HG02970 (cell line): ENCODE results near the gene ACOT8.
"Not testable (repeated sequence)": the region's sequence is repeated elsewhere in the genome, so short reads cannot be mapped to it uniquely, and the experiment has no call there.

Experiments
- ATAC-seq: cut with Tn5 transposase; IDR thresholded peaks from one replicate; pipeline ENCODE4 v1.9.1; 2021; ENCODE audit warnings: mild to moderate bottlenecking, moderate library complexity, moderate number of reproducible peaks; ENCODE audit not compliant: unreplicated experiment, low FRiP score

Gene ACOT8

DNA sequence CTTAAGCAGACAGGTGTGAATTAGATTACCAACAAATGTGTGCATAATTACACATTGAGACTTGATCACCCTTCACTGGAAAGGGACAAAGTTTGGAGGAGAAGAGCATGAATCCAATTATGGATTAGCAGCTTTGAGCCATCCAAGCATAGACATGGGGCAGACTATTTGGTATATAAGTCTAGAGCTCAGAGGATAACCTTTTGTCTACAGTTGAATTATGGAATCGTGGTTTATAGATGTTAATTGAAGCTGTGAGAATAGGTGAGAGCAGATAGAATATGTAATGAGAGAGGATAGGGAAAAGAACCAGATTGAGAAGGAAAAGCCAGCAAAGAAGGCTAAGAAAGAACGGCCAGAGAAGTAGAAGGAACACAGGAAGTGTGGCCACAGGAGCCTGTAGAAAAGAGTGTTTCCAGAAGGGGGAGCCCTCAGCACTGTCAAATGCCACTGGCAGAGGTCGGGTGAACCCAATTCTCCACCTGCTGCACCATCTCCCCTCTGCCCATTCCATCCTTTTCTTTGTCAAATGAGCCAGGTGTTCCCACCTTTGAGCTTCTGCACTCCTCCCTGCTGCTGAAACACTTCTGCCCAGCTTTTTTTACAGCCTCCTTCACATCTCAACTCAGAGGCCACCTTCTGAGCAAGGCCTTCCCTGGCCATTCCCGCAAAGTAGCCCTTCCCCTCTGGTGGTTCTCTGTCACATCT is 58.1 kb downstream of the ACOT8 start:
- no peak for ATAC-seq

- not testable (repeated sequence) for ATAC-seq
Observed at GRCh38 chr20:45797955-45798354, 59.2 kb downstream of the ACOT8 start.

- not testable (repeated sequence) for ATAC-seq
Observed at GRCh38 chr20:45797510-45797909, 59.7 kb downstream of the ACOT8 start.

- no peak for ATAC-seq
Observed at GRCh38 chr20:45796337-45797065, 60.7 kb downstream of the ACOT8 start.

- no peak for ATAC-seq
Observed at GRCh38 chr20:45792317-45793118, 64.7 kb downstream of the ACOT8 start.
